ENCODE data around the gene NPL. TPM values are rescaled to one million over a fixed set of nuclear protein-coding genes. Genes with fewer than 3 reads are reported as not detected.

Gene NPL, protein sequence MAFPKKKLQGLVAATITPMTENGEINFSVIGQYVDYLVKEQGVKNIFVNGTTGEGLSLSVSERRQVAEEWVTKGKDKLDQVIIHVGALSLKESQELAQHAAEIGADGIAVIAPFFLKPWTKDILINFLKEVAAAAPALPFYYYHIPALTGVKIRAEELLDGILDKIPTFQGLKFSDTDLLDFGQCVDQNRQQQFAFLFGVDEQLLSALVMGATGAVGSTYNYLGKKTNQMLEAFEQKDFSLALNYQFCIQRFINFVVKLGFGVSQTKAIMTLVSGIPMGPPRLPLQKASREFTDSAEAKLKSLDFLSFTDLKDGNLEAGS
- total RNA-seq = 1.8 and 2.1 TPM in 2 replicates

DNA sequence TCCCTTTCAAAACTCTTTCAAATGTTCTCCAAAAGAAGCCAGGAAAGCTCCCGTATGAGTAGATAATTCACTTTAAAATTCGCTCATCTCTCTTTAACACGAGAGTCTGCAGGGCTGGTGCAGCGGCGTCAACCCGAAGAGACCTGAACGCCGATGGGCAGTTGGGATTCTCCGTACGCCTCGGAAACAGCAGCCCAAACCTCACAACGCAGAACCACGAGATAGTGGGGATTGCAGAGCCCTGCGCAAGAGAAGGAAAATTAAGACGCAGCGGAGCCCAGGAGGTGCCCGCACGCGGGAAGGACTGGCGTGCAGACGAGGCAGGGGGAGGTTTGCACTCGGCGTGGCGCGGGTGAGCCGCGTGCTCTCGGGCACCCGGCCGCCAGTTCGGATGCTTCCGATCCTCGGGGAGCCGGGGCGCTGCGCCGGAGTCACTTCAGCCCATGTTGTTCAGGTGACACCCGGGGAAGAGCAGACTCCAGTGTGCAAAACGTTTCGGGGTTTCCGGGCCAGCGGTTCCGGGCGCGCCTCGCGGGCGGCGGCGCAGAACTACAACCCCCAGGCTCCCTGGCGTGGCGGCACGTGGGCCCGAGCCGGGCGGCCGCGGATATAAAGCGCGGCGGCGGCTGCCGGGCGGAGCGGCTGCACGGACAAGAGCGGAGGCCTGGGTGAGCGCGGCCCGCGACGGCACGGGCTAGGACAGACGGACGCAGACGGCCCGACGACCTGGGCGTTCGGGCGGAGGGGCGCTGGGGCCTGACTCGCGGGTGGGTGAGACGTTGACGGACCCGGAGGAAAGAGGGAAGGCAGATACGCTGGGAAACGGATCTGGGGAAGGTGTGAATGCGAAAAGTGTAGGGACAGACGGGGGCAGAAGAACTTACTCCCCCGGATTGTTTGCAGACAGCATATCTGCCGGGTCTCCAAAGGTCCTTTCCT lies at the start of gene NPL:
Gene NPL, plus strand, starts transcription at position 636 of the 939 bp plus-strand sequence. CDS start 4,599 bp downstream, outside the sequence.
- DNase-seq (ENCODE audit: low read depth, low spot score) = no peak

DNA sequence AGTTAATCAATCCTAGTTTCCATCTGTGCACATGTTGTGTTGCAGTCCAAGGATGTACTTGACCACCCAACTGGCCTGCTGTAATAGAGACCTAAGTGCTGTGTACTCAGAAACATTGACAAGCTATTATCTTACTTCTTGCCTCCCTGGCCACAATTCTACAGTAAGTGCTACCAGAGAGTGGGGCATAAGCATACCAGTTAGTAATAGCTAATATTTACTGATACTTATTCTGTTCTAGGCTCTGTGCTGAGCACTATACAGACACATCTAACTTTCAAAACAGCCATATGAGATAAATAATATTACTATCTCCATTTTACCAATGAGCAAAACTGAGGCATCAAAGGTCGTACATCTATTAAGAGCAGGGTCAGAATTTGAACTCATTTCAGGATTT lies 49.5 kb upstream of the NPL start:
- no peak for DNase-seq (ENCODE audit: low read depth, low spot score)

DNA sequence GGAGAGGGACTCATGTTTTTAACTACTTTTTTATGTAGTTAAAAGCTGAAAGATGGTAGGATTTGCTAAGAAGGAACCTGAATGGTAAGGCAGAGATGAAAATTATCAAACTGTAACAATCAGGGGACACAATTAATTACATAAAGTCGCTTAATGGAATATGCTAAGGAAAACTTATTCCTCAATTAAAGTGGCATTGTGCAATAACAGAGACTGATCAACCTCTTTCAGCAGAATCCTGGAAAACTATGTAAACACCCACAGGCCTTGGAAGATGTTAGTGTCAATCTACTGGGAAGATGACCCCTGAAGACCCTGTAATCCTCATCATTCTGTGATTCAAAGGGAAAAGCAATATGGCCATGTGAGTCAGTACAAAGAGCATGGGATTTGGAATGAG lies 46.8 kb upstream of the NPL start:
- no peak for DNase-seq (ENCODE audit: low read depth, low spot score)

DNA sequence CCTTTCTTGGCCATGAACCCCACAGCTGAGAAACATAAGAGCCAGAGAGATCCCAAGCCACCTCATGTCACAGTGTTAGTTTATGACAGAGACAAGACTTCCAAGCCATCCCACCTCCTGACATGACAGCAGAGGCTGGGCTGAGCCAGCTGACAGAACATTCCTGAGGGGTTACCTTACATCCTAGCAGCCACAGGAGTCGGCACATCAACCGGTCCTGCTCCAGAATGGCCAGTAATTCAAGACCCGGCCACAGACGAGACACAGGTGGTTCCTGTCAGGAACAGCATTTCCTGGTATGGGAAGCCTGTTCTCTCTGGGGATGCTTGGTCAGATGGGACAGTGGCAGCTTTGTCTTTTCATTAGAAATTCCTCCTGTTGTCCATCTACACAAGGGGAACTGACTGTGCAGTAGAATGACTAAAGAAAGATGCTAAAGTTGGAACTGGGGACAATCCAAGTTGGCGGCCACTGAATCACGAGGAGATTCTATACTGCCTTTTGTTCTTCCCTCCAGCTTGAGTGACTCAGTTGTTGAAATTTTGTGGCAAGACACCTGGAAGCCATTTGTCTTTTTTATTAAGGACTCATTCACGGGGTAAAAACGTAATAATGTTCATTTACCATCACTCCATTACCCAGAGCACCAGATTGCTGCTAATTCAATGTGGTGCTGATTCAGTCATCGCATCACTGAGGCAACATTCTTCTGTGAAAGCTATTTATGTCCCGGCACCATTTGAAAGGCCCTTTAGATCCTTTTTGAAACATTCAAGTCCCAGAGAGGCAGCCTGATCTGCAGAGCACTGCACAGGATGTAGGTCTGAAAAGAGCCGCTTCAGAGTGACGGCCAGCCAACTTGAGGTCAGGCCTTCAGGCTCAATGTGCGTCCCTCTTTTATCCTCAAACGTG lies 37.2 kb upstream of the NPL start:
- no peak for DNase-seq (ENCODE audit: low read depth, low spot score)

DNA sequence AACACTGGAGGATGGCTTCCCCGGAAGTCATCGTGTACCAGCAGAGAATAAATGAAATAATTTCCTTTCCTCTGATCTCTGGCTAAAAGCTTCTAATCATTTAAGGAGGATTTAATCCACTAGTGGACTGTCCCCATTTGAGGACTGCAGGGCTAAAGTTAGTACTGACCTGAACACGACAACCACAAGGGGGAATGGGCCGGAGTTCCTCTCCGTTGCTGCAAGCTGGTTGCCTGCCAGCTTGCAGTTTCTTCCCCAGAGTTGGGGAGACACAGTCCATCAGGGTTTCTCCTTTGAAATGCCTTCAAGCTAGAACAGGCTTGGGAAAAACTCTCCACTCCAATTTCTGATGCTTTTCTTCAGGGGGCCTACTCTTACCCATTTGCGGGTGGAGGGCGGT lies 35.5 kb upstream of the NPL start:
- no peak for DNase-seq (ENCODE audit: low read depth, low spot score)

DNA sequence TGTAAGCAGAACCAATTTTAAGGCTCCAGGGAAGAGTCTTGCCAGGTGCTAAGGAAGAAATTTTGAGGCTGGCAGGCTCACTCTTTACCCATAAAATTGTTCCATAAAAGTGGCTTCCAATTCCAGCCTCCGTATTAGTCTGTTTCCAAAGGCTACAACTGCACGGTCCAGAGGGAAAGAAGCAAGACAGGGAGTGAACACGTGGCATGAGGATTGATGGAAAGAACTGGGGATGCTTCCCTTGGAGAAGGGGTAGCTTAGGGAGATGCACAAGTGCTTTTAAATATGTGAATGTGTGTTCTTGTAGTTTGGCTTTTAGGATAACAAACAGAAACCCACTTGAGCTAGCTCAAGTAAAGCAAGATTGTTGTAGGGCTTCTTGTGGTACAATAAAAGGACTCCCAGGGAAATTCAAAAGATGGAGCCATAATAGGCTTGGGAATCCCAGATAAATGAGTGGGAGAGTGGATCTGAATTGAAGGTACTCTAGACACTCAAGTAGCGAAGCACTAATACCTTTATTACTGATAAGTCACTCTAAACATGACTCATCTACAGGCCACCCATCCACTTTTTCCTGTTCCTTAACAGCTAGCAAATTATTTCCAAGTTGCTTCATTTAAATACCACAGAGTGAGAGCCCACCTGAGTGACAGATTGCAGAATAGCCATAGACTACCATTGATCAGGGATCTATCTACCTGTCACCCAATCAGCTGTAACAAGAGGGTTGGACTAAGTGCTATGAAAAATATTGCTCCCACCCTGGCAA lies 34.8 kb upstream of the NPL start:
- no peak for DNase-seq (ENCODE audit: low read depth, low spot score)

DNA sequence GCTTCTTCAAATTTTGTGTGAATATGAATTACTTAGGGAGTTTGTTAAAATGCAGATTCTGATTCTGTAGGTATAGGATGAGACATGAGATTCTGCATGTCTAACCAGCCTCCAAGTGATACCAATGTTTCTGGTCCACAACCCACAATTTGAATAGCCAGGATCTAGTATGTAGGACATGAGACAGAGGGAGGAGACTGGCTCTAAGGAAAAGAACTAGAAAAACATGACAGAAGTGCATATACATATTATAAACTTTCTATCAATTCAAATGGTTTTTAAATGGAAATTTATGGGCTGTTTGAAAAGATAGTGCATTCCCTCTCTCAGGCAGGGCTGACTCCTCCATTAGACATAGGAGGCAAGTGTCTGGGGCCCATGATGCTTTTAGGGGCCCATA lies 33.9 kb upstream of the NPL start:
- DNase-seq (ENCODE audit: low read depth, low spot score) = no peak

DNA sequence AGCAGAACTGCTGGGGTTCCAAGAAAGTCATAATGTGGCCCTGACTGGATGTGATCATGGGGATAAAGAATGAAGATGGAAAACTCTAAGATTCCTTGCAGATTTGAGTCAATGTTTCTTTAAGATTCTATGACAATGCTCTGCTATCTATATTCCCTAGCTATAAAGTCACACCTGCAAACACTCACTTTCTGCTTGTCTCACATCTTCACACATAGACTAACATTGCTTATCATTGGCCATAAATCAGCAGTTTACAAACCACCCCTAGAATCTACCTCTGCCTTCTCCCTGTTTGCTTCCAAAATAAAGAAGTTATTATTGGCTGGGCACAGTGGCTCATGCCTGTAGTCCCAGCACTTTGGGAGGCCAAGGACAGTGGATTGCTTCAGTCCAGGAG lies 33.1 kb upstream of the NPL start:
- no peak for DNase-seq (ENCODE audit: low read depth, low spot score)

DNA sequence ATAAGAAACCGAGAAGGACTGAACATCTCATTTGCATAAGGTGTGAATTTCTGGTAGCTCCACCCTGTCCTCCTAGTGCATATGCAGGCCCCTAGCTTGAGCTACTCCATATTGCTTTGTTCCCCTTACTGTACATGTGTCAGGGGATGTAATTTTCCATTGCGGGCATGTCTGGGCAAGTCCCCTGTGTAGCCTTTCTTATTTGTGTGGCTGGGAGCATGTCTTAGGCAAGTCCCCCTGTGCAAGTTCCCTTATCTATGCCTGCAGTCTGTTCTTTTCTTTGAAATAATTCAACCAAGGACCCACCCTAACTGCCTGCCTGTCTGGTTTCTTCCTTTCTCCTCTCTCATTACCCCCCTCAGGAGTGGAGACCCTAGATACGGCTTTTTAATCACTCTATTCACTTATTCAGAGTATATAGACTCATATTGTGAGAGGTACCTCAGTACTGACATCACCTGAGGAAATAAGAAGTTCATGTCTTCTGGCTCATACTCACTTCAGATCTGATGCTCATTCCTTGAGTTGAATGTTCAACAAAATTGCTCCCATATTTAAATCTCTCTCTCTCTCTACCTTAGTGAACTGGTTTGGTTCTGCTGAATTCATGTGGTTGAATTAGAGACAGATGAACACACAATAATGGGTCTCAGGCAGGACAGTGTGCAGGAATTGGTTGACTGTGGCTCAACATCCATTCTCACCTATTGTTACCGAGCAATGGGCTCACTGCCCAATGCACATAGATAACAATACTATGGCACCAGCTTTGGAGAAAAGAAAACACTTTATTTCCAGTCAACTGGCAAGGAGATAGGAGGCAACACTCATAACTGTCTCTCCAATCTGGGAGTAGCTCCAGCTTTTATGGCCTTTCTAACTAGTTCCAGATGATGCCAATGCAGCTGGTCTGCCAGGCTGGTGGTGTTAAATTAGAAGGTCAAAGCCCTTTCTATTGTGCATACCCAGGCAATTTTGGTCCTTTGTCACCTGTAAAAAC lies 27.9 kb upstream of the NPL start:
- no peak for DNase-seq (ENCODE audit: low read depth, low spot score)

DNA sequence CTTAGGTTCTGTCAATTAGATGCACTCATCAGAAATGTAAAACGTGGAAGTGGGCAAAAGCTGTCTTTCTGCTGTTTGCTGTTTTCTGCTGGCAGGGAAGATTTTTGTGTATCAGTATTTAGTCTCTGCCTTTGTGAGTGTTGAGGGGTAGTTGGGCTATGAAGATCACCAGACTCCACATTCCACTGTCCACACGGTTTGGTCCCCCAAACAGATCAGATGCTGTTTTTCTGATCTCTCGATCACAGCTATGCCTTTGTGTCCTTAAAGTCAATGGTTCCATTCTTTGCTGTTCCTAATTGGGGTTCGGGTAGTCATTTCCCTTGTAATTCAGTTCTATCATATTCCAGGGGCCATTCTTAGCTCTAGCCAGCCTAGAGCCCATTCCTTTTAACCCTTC lies 27.0 kb upstream of the NPL start:
- no peak for DNase-seq (ENCODE audit: low read depth, low spot score)

DNA sequence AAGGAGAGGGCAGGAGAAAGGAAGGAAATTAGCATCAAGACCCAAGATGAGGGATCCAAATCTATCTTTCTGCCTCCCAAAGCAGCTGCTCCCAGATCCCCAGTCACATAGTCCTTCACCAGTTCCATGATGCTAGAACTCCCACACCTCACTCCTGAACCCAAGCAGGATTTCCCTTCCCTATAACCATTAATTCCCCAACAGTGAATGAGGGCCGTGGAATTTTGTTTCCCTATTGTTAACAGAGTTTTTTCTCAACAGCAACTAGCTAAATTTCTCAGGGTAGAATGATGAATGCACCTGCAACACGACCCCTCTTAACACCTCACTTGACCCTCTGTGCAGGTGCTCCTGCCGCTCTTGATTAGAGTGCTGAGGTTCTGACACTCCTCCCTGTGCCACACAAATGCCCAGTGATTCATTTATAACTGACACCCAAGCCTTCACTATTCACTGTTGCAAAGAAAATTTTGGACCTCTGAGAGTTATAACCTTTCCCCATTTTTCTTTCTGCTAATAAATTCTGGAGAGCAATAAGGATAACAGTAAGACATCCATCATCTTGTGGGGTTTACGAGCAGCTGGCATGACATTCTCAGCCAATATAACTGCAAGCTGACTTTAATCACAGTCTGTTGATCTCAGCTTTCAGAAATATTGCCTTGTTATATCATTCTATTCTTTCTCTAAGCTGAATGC lies 25.4 kb upstream of the NPL start:
- no peak for DNase-seq (ENCODE audit: low read depth, low spot score)

DNA sequence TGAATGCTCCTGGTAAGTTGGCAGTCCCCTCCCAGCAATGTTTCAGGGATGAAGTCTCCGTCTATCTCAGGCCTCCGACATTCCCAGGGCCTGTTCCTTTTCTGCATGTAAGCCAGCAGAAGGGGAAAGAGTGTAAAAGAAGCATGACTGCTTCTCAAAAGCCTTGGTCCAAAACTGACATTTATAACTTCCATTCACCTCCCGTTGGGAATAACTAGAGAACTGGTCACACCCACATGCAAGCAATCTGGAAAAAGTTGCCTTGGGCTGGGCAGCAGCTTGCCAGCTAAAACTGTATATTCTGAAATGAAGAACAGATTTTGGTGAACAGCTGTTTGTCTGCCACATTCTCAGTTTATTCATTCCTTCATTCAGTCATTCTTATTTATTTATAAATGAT lies 24.2 kb upstream of the NPL start:
- DNase-seq (ENCODE audit: low read depth, low spot score) = no peak

DNA sequence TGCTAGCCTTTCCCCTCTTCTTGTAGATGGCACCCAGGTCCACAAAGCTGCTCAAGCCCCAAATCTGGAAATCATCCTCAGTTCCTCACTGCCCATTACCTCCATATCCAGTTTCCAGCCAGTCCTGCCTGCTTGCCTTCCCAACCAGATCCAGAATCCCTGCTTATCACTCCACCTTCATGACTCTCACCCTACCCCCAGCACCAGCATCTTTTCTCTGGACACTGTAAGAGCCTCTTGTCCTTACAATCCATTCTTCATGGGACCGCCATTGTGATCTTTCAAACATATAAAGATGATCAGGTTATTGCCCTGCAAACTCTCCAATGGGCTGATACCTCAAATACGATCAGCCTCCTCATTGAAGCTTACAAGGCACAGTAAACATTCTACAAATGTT lies 23.5 kb upstream of the NPL start:
- no peak for DNase-seq (ENCODE audit: low read depth, low spot score)

DNA sequence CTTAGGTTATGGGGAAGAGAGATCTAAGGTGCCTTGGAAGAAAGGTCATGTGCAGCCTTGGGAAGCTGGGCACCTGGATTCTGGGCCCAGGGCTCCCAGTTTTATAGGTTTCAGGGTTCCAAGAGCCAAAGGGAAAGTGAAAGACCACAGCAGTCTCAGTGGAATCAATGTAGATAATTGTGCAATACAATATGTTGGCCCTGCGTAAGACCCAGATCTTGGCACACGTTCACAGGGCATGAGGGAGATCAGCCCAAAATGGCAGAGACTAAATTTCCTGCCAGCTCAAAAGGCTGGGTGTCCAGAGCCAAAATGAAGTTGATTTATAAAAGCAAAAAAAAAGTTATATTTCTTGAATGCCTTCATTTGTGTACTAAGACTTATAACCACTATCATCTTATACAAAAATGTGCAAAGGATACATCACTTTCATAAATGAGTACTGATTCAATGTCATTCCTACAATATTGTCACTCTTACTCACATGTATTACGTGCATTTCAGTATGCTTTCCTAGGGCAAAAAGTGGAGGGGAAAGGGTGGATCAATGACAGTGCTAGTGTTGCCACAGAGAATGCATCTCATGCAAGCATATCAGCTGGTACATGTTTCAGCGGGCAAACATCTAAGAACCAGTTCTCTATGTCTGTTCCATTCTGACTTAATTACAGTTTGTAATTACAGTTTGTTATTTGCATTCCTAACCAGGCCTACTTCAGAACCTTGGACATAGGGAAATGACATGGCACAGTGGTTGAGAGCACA lies 22.5 kb upstream of the NPL start:
- no peak for DNase-seq (ENCODE audit: low read depth, low spot score)

DNA sequence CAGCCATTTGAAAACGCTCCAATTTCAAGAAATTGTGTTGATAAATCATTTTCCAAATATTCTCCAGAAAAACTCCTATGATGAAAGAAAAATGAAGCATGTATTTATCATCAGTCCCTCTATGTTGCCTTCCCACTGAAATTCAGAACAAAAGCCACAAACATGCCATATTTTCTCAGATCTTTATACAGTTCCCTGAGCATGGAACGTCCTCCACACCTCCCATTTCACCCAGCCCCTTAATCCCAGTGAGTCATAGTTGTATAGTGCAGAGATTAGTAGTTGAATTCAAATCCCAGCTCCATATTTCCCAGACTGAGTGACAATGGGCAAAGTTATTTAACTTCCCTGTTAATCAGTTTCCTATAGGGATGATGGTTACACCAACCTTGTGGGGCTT lies 20.6 kb upstream of the NPL start:
- no peak for DNase-seq (ENCODE audit: low read depth, low spot score)

DNA sequence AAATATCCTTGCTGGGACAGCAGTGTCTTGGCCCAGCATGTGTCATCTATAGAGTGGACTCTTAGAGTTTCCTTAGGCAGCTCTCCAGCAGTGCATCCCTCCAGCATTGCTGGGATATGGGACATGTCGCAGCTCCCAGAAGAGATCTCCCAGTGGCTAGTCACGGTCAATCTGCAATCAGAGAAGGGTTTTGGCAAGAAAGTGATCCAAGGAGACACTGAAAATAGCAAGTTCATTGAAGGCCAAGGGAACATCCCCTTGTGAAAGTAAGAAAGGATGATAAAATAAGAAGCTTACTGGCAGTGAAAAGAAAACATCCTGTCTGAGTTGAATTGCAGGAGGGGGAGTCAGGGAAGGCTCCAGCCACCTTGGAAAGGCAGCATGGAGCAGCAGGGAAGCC lies 19.3 kb upstream of the NPL start:
- DNase-seq (ENCODE audit: low read depth, low spot score) = no peak

DNA sequence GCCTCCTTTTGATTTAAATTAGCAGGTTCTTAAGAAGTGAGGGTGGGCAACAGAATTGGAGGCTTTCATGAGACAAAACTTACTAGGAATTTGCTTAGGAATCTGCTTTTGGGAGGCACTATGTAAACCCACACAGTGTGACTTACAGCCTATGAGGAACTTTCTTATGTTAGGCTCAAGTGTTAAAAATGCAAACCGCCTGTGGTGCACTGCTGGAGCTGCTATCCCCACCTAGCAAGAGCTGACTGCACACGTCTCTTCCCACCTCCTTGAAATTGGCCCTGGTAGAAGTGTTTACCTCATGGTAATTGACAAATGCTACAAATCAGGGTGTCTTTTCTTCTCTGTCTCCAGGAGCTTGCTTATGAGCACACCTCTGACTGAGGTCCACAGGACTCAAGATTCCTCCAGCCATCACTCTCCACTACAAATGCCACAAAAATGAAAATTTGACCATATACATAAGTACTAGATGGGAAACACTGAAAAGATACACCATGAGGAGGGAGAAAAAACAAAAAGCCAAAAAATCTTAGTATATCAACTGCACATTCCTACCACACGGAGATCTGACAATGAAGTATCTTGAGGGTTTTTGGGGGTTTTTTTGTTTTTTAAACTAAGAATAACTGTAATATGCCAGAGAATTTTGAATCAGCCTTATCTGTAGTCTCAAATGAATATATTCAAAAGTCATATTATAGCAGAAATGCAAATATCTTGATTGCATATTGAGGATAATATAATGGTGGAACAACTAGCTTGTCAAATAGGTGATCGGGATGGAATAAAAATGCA lies 18.2 kb upstream of the NPL start:
- no peak for DNase-seq (ENCODE audit: low read depth, low spot score)
